ENCODE data around the gene CD93.

CD93 gene

GRCh38 chr20:23048283-23049200, 37.6 kb downstream of the CD93 start:
- H2BK15ac ChIP-seq (ENCODE audit: low read depth, poor library complexity, severe bottlenecking) = no peak overlapping the region
- H3K14ac ChIP-seq (ENCODE audit: low read length in 2 of 2) = no peak overlapping the region
- H3K9me3 ChIP-seq (ENCODE audit: control insufficient read depth, low read length) = no peaks in the 10 kb centered on the region
- 10% methylated on average over 92 of the region's 92 CpGs for WGBS
- no peak overlapping the region for H2AK5ac ChIP-seq (ENCODE audit: low read length, severe bottlenecking)
- H3K27ac ChIP-seq (ENCODE audit: low read length, poor library complexity, severe bottlenecking) = no peak overlapping the region
- H3K18ac ChIP-seq (ENCODE audit: low read depth in 1 of 2, low read length in 2 of 2) = peak overlapping the region; percentile 28 to 65
- H3K79me1 ChIP-seq (replicated peaks; ENCODE audit: low read length, poor library complexity, severe bottlenecking) = peaks cover 7% of the 10 kb centered on the region
- H3K4me3 ChIP-seq (ENCODE audit: insufficient read depth in 1 of 2, low read depth in 1 of 2, low read length in 2 of 2) = peak overlapping the region; percentile 59 to 83
- H2BK120ac ChIP-seq (ENCODE audit: low read depth, low read length) = peak overlapping the region; percentile 77
- peak overlapping the region; percentile 92 for H3K9ac ChIP-seq (ENCODE audit: low read length)
- peaks cover 0 to 5% of the 10 kb centered on the region in 2 experiments for H3K27me3 ChIP-seq (ENCODE audit: control insufficient read depth in 1 of 2, insufficient read depth in 1 of 2, low read length in 2 of 2)
- peak overlapping the region; percentile 97 for H3K4me2 ChIP-seq (ENCODE audit: low read length, poor library complexity, severe bottlenecking)
- H4K91ac ChIP-seq (ENCODE audit: low read length) = no peak overlapping the region
- peak; percentile 49 for DNase-seq
- H3K4ac ChIP-seq (ENCODE audit: low read depth in 1 of 2, low read length in 2 of 2) = no peak overlapping the region
- peaks cover 4 to 28% of the 10 kb centered on the region in 2 experiments for H3K36me3 ChIP-seq (ENCODE audit: control insufficient read depth in 1 of 2, insufficient read depth in 2 of 2, low read depth in 1 of 2, low read length in 2 of 2)
- H4K8ac ChIP-seq (ENCODE audit: low read length) = peak overlapping the region; percentile 58
- peak overlapping the region in 1 of 2 experiments; percentile 8 for H2BK12ac ChIP-seq (ENCODE audit: low read length in 2 of 2)
- H3K23ac ChIP-seq (ENCODE audit: low read length in 2 of 2) = no peak overlapping the region
- peaks cover 36% of the 10 kb centered on the region for H3K4me1 ChIP-seq (ENCODE audit: control insufficient read depth, insufficient read depth, low read depth, low read length)
- H2AFZ ChIP-seq (ENCODE audit: low read depth, low read length) = peak overlapping the region; percentile 40
- no peak overlapping the region for H2BK5ac ChIP-seq (ENCODE audit: low read depth, low read length, poor library complexity, severe bottlenecking)

DNA sequence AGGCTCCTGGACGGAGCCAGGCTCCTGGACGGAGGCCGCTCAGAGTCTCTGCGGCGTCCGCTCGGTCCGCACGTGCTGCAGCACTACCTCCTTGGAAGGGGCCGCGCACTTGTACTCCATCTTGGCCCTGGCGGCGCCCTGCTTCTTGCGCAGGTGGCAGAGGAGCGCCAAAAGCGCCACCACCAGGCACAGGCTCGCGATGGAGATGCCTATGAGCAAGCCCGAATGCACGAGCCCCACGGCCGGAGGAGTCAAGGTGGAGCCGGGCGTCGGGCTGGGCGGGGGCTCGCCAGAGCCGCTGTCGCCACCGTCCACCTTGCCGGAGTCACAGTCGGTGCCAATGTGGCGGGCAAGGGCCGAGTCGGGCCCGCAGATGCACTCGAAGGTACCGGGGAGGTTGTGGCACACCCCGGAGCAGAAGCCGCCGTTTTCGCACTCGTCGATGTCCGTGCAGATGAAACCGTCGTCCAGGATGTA, 38.3 kb downstream of the CD93 start:
- no peak overlapping the region for H3K18ac ChIP-seq (ENCODE audit: low read depth in 1 of 2, low read length in 2 of 2)
- no peak overlapping the region for H2BK15ac ChIP-seq (ENCODE audit: low read depth, poor library complexity, severe bottlenecking)
- no peak overlapping the region for H3K4me2 ChIP-seq (ENCODE audit: low read length, poor library complexity, severe bottlenecking)
- H2BK5ac ChIP-seq (ENCODE audit: low read depth, low read length, poor library complexity, severe bottlenecking) = no peak overlapping the region
- DNase-seq = no peak
- H3K9me3 ChIP-seq (ENCODE audit: control insufficient read depth, low read length) = no peaks in the 10 kb centered on the region
- no peak overlapping the region for H4K91ac ChIP-seq (ENCODE audit: low read length)
- H4K8ac ChIP-seq (ENCODE audit: low read length) = no peak overlapping the region
- peak overlapping the region; percentile 92 for H3K9ac ChIP-seq (ENCODE audit: low read length)
- H3K27me3 ChIP-seq (ENCODE audit: control insufficient read depth in 1 of 2, insufficient read depth in 1 of 2, low read length in 2 of 2) = peaks cover 0 to 9% of the 10 kb centered on the region in 2 experiments
- H2AFZ ChIP-seq (ENCODE audit: low read depth, low read length) = no peak overlapping the region
- no peak overlapping the region for H2AK5ac ChIP-seq (ENCODE audit: low read length, severe bottlenecking)
- 44% methylated on average over 47 of the region's 47 CpGs for WGBS
- peaks cover 7% of the 10 kb centered on the region for H3K79me1 ChIP-seq (replicated peaks; ENCODE audit: low read length, poor library complexity, severe bottlenecking)
- peak overlapping the region in 1 of 2 experiments; percentile 83 for H3K4me3 ChIP-seq (ENCODE audit: insufficient read depth in 1 of 2, low read depth in 1 of 2, low read length in 2 of 2)
- no peak overlapping the region for H3K27ac ChIP-seq (ENCODE audit: low read length, poor library complexity, severe bottlenecking)
- H2BK120ac ChIP-seq (ENCODE audit: low read depth, low read length) = no peak overlapping the region
- peak overlapping the region in 1 of 2 experiments; percentile 11 for H3K23ac ChIP-seq (ENCODE audit: low read length in 2 of 2)
- H3K4me1 ChIP-seq (ENCODE audit: control insufficient read depth, insufficient read depth, low read depth, low read length) = peaks cover 36% of the 10 kb centered on the region
- H3K14ac ChIP-seq (ENCODE audit: low read length in 2 of 2) = peak overlapping the region in 1 of 2 experiments; percentile 13
- H3K4ac ChIP-seq (ENCODE audit: low read depth in 1 of 2, low read length in 2 of 2) = peak overlapping the region in 1 of 2 experiments; percentile 16
- H2BK12ac ChIP-seq (ENCODE audit: low read length in 2 of 2) = no peak overlapping the region
- H3K36me3 ChIP-seq (ENCODE audit: control insufficient read depth in 1 of 2, insufficient read depth in 2 of 2, low read depth in 1 of 2, low read length in 2 of 2) = peaks cover 4 to 28% of the 10 kb centered on the region in 2 experiments

DNA sequence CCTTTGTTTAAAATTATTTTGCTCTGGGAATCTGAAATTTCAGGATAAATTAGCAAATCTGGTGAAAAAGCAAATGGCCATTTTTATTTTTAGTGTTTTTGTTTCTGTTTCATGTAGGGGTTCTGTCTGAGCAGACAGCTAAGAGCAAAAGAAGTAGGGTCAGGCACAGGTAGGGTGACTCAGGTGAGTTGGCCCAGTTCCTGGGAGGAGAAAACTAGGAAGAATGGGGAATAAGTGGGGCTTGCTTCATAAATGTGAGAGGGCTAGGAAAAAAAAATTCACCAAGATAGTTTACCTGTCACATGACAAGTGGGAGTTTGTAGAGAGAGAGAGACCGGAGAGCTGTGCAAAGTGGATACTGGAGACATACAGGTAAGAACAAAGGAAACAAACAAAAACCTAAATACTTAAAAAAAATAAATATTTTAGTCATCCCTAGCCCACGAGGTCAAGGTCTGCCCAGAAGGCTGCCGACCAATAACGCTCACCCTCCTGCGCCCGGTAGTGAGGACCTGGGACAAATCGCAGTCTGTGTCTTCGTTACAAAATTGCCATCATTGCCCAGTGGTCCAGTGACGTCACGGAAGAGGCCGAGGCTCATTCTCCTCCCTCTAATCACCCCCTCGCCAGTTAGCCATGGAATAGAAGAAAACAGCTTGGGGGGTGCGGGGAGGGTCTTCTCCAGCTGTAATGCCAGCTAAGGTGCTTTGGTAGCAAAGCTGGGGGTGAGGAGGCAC, 39.0 kb downstream of the CD93 start:
- DNase-seq = no peak
- peak overlapping the region; percentile 92 for H3K9ac ChIP-seq (ENCODE audit: low read length)
- H3K79me1 ChIP-seq (replicated peaks; ENCODE audit: low read length, poor library complexity, severe bottlenecking) = peaks cover 7% of the 10 kb centered on the region
- H3K23ac ChIP-seq (ENCODE audit: low read length in 2 of 2) = no peak overlapping the region
- no peak overlapping the region for H3K4ac ChIP-seq (ENCODE audit: low read depth in 1 of 2, low read length in 2 of 2)
- peak overlapping the region in 1 of 2 experiments; percentile 13 for H3K14ac ChIP-seq (ENCODE audit: low read length in 2 of 2)
- H4K8ac ChIP-seq (ENCODE audit: low read length) = no peak overlapping the region
- peaks cover 4 to 28% of the 10 kb centered on the region in 2 experiments for H3K36me3 ChIP-seq (ENCODE audit: control insufficient read depth in 1 of 2, insufficient read depth in 2 of 2, low read depth in 1 of 2, low read length in 2 of 2)
- 87% methylated on average over 7 of the region's 13 CpGs for whole genome bisulfite sequencing
- no peak overlapping the region for H4K91ac ChIP-seq (ENCODE audit: low read length)
- H3K18ac ChIP-seq (ENCODE audit: low read depth in 1 of 2, low read length in 2 of 2) = no peak overlapping the region
- peaks cover 0 to 11% of the 10 kb centered on the region in 2 experiments for H3K27me3 ChIP-seq (ENCODE audit: control insufficient read depth in 1 of 2, insufficient read depth in 1 of 2, low read length in 2 of 2)
- peak overlapping the region in 1 of 2 experiments; percentile 83 for H3K4me3 ChIP-seq (ENCODE audit: insufficient read depth in 1 of 2, low read depth in 1 of 2, low read length in 2 of 2)
- no peak overlapping the region for H2BK120ac ChIP-seq (ENCODE audit: low read depth, low read length)
- H2AK5ac ChIP-seq (ENCODE audit: low read length, severe bottlenecking) = no peak overlapping the region
- no peaks in the 10 kb centered on the region for H3K9me3 ChIP-seq (ENCODE audit: control insufficient read depth, low read length)
- H3K27ac ChIP-seq (ENCODE audit: low read length, poor library complexity, severe bottlenecking) = no peak overlapping the region
- H2BK12ac ChIP-seq (ENCODE audit: low read length in 2 of 2) = no peak overlapping the region
- no peak overlapping the region for H2BK5ac ChIP-seq (ENCODE audit: low read depth, low read length, poor library complexity, severe bottlenecking)
- H3K4me1 ChIP-seq (ENCODE audit: control insufficient read depth, insufficient read depth, low read depth, low read length) = peaks cover 36% of the 10 kb centered on the region
- no peak overlapping the region for H3K4me2 ChIP-seq (ENCODE audit: low read length, poor library complexity, severe bottlenecking)
- no peak overlapping the region for H2AFZ ChIP-seq (ENCODE audit: low read depth, low read length)
- H2BK15ac ChIP-seq (ENCODE audit: low read depth, poor library complexity, severe bottlenecking) = no peak overlapping the region

- no peak overlapping the region for H2BK5ac ChIP-seq (ENCODE audit: low read depth, low read length, poor library complexity, severe bottlenecking)
- peaks cover 7% of the 10 kb centered on the region for H3K79me1 ChIP-seq (replicated peaks; ENCODE audit: low read length, poor library complexity, severe bottlenecking)
- H3K4me3 ChIP-seq (ENCODE audit: insufficient read depth in 1 of 2, low read depth in 1 of 2, low read length in 2 of 2) = peak overlapping the region in 1 of 2 experiments; percentile 83
- H3K4me2 ChIP-seq (ENCODE audit: low read length, poor library complexity, severe bottlenecking) = no peak overlapping the region
- no peak overlapping the region for H2AK5ac ChIP-seq (ENCODE audit: low read length, severe bottlenecking)
- no peak overlapping the region for H3K27ac ChIP-seq (ENCODE audit: low read length, poor library complexity, severe bottlenecking)
- no peak overlapping the region for H2BK120ac ChIP-seq (ENCODE audit: low read depth, low read length)
- H2AFZ ChIP-seq (ENCODE audit: low read depth, low read length) = no peak overlapping the region
- no peak for DNase-seq
- H3K23ac ChIP-seq (ENCODE audit: low read length in 2 of 2) = no peak overlapping the region
- H3K14ac ChIP-seq (ENCODE audit: low read length in 2 of 2) = no peak overlapping the region
- H3K36me3 ChIP-seq (ENCODE audit: control insufficient read depth in 1 of 2, insufficient read depth in 2 of 2, low read depth in 1 of 2, low read length in 2 of 2) = peaks cover 4 to 28% of the 10 kb centered on the region in 2 experiments
- no peak overlapping the region for H3K4ac ChIP-seq (ENCODE audit: low read depth in 1 of 2, low read length in 2 of 2)
- H2BK15ac ChIP-seq (ENCODE audit: low read depth, poor library complexity, severe bottlenecking) = no peak overlapping the region
- H3K9ac ChIP-seq (ENCODE audit: low read length) = peak overlapping the region; percentile 92
- H3K9me3 ChIP-seq (ENCODE audit: control insufficient read depth, low read length) = no peaks in the 10 kb centered on the region
- peaks cover 4 to 19% of the 10 kb centered on the region in 2 experiments for H3K27me3 ChIP-seq (ENCODE audit: control insufficient read depth in 1 of 2, insufficient read depth in 1 of 2, low read length in 2 of 2)
- H4K8ac ChIP-seq (ENCODE audit: low read length) = no peak overlapping the region
- H4K91ac ChIP-seq (ENCODE audit: low read length) = no peak overlapping the region
- H3K18ac ChIP-seq (ENCODE audit: low read depth in 1 of 2, low read length in 2 of 2) = no peak overlapping the region
- H2BK12ac ChIP-seq (ENCODE audit: low read length in 2 of 2) = no peak overlapping the region
- peaks cover 35% of the 10 kb centered on the region for H3K4me1 ChIP-seq (ENCODE audit: control insufficient read depth, insufficient read depth, low read depth, low read length)
Observed at GRCh38 chr20:23046431-23046830, 39.7 kb downstream of the CD93 start.

Measured in mesenchymal stem cell (in vitro differentiated cells and primary cell).